ENCODE data around the gene SRSF7.
"Not testable (repeated sequence)": the region's sequence is repeated elsewhere in the genome, so short reads cannot be mapped to it uniquely, and the experiment has no call there.

The SRSF7 gene

DNA sequence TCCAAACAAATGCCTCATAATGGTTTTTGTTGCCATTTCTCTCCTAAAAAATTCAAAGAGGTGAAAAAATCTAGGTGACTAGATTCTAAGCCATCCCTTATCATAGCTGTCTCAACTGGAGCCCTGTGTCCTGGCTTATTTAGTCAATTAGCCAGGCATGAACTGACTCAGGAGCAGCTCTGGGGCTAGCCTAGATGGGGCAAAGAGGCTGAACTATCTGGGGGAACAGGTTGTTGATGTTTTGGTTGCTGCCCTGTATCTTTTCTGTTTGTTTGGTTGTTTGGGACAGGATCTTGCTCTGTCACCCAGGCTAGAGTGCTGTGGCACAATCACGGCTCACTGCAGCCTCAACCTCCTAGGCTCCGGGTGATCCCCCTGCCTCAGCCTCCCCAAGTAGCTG, 41.6 kb upstream of the SRSF7 start:
- H3K4me3 ChIP-seq (ENCODE audit: low read depth, low read length): no peak overlapping the region
- no peaks in the 10 kb centered on the region for H3K36me3 ChIP-seq (replicated peaks)
- in situ Hi-C loops (cut with HindIII; ENCODE audit: low pct_ligation_motif_present, low sequenced_read_pairs): no loop called here
- TF ChIP-seq, protein P1, sequence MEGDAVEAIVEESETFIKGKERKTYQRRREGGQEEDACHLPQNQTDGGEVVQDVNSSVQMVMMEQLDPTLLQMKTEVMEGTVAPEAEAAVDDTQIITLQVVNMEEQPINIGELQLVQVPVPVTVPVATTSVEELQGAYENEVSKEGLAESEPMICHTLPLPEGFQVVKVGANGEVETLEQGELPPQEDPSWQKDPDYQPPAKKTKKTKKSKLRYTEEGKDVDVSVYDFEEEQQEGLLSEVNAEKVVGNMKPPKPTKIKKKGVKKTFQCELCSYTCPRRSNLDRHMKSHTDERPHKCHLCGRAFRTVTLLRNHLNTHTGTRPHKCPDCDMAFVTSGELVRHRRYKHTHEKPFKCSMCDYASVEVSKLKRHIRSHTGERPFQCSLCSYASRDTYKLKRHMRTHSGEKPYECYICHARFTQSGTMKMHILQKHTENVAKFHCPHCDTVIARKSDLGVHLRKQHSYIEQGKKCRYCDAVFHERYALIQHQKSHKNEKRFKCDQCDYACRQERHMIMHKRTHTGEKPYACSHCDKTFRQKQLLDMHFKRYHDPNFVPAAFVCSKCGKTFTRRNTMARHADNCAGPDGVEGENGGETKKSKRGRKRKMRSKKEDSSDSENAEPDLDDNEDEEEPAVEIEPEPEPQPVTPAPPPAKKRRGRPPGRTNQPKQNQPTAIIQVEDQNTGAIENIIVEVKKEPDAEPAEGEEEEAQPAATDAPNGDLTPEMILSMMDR (IDR thresholded peaks at IDR 0.05; ENCODE audit: low read depth, low read length, missing control alignments): no peak
- no peak for DNase-seq
- H3K27ac ChIP-seq: no peak overlapping the region
- no peaks in the 10 kb centered on the region for H3K27me3 ChIP-seq (replicated peaks)

DNA sequence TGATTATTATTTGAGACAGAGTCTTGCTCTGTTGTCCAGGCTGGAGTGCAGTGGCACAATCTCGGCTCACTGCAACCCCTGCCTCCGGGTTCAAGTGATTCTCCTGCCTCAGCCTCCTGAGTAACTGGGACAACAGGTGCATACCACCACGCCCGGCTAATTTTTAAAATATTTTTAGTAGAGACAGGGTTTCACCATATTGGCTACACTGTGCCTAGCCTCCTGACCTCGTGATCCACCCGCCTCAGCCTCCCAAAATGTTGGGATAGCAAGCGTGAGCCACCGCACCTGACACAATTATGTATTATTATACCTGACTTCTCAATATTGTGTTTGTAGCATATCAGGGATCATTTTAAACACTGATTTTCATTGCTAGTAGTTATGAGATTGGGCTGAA, 41.2 kb upstream of the SRSF7 start:
- in situ Hi-C loops (cut with HindIII; ENCODE audit: low pct_ligation_motif_present, low sequenced_read_pairs); H3K36me3 ChIP-seq (replicated peaks): not testable (repeated sequence)

DNA sequence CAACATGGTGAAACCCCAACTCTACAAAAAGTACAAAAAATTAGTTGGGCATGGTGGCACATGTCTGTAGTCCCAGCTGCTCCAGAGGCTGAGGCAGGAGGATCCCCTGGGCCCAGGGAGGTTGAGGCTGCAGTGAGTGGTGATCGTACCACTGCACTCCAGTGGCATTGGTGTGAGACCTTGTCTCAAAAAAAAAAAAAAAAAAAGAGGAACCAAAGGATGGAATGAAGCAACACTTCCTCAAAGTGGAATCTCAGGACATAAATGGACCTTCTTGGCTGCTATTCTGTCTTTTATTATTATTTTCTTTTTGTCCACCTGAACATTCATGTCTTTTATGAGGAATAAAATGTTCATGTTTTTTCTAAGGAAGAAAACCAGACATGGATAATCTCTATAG, 40.6 kb upstream of the SRSF7 start:
- Histone ChIP-seq H3K36me3 (replicated peaks) (no peaks in the 10 kb centered on the region), H3K27me3 (replicated peaks) (no peaks in the 10 kb centered on the region), H3K27ac (no peak overlapping the region), H3K4me3 (ENCODE audit: low read depth, low read length) (no peak overlapping the region)
- in situ Hi-C loops (cut with HindIII; ENCODE audit: low pct_ligation_motif_present, low sequenced_read_pairs): no loop called here
- DNase-seq: no peak
- TF ChIP-seq, protein P1 (IDR thresholded peaks at IDR 0.05; ENCODE audit: low read depth, low read length, missing control alignments): no peak

More for the DNA sequence above, 41.2 kb upstream of the SRSF7 start:
- H3K27me3 ChIP-seq (replicated peaks); H3K4me3 ChIP-seq (ENCODE audit: low read depth, low read length); DNase-seq; H3K27ac ChIP-seq: not testable (repeated sequence)

DNA sequence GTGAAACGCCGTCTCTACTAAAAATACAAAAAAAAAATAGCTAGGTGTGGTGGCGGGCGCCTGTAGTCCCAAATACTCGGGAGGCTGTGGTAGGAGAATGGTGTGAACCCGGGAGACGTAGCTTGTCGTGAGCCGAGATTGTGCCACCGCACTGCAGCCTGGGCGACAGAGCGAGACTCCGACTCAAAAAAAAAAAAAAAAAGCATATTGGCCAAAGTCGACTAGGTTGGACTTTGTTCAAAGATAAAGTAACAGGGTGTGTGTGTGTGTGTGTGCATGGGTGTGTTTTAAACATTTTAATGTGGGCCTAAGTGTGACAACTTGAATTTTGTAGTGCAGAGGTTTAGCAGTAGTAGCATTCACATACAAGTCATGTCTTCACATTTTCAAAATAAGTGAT, 38.5 kb upstream of the SRSF7 start:
- TF ChIP-seq, protein P1 (IDR thresholded peaks at IDR 0.05; ENCODE audit: low read depth, low read length, missing control alignments): no peak
- Histone ChIP-seq H3K27ac (no peak overlapping the region), H3K27me3 (replicated peaks) (no peaks in the 10 kb centered on the region), H3K4me3 (ENCODE audit: low read depth, low read length) (no peak overlapping the region), H3K36me3 (replicated peaks) (no peaks in the 10 kb centered on the region)
- in situ Hi-C loops (cut with HindIII; ENCODE audit: low pct_ligation_motif_present, low sequenced_read_pairs): no loop called here
- no peak for DNase-seq

DNA sequence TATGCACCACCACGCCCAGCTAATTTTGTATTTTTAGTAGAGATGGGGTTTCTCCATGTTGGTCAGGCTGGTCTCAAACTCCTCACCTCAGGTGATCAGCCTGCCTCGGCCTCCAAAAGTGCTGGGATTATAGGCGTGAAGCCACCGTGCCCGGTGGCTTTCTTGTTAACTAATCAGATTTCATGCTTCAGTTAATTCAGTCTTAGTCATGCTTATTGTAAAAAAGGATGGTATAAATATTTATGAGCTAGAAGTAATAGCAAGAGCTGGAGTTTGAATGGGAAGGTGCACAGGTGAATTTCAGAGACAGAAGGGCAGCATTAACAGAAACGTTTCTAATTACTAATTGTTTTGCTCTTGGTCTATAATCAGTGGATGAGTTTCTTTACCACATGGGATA, 37.1 kb upstream of the SRSF7 start:
- Histone ChIP-seq H3K27me3 (replicated peaks) (no peaks in the 10 kb centered on the region), H3K36me3 (replicated peaks) (no peaks in the 10 kb centered on the region), H3K27ac (no peak overlapping the region), H3K4me3 (ENCODE audit: low read depth, low read length) (no peak overlapping the region)
- DNase-seq: no peak
- in situ Hi-C loops (cut with HindIII; ENCODE audit: low pct_ligation_motif_present, low sequenced_read_pairs): no loop called here
- TF ChIP-seq, protein P1 (IDR thresholded peaks at IDR 0.05; ENCODE audit: low read depth, low read length, missing control alignments): no peak

DNA sequence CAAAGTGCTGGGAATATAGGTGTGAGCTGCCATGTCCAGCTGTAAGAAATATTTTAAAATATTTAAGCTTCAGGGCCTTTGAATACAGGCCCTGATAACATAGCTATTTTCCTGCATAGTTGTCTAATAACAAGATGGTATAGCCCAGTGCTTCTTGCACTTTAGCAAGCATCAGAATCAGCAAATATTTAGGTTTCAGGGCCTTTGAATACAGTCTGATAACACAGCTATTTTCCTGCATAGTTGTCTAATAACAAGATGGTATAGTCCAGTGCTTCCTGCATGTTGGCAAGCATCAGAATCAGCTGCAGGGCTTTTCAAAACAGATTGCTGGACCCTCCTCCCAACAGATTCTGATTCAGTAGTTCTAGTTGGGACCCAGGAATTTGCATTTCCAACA, 32.4 kb upstream of the SRSF7 start:
- H3K27ac ChIP-seq: no peak overlapping the region
- TF ChIP-seq, protein P1 (IDR thresholded peaks at IDR 0.05; ENCODE audit: low read depth, low read length, missing control alignments): no peak
- DNase-seq: no peak
- in situ Hi-C loops (cut with HindIII; ENCODE audit: low pct_ligation_motif_present, low sequenced_read_pairs): no loop called here
- H3K4me3 ChIP-seq (ENCODE audit: low read depth, low read length): no peak overlapping the region
- no peaks in the 10 kb centered on the region for H3K27me3 ChIP-seq (replicated peaks)
- no peaks in the 10 kb centered on the region for H3K36me3 ChIP-seq (replicated peaks)
